DOHH2 (cell line): ENCODE data around the gene GRB2.

Experiments
- EZH2phosphoT487 ChIP-seq: fragments of 200-600 bp; sonication (generic); IDR thresholded peaks from 2 replicates; pipeline ENCODE4 v1.6.1; 2017; ENCODE audit warnings: borderline replicate concordance, mild to moderate bottlenecking, antibody characterized with exemption, low read length, moderate library complexity, mixed read lengths
- TF ChIP-seq, protein P1 (sequence below): fragments of 200-600 bp; sonication (generic); IDR thresholded peaks from one replicate; pipeline ENCODE4 v1.5.1; 2014; ENCODE audit warnings: antibody characterized with exemption, mild to moderate bottlenecking, low read depth, low read length; ENCODE audit not compliant: poor library complexity, severe bottlenecking

DNA sequence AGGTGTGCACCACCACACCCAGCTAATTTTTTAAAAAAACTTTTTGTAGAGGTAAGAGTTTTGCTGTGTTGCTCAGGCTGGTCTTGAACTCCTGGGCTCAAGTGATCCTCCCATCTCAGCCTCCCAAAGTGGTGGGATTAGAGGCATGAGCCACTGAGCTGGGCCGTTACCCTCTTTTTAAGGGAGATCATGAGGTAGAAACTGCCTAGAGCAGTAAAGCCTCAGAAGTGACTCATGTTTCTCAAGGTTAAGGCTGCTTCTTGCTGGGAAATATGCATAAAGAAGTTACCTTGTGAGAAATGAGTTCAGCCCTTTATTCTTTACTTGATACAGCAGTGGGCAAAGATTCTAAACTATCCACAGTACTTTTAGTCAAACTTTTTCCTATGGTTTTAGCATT lies 38.2 kb downstream of the GRB2 start:
- TF ChIP-seq, protein P1, sequence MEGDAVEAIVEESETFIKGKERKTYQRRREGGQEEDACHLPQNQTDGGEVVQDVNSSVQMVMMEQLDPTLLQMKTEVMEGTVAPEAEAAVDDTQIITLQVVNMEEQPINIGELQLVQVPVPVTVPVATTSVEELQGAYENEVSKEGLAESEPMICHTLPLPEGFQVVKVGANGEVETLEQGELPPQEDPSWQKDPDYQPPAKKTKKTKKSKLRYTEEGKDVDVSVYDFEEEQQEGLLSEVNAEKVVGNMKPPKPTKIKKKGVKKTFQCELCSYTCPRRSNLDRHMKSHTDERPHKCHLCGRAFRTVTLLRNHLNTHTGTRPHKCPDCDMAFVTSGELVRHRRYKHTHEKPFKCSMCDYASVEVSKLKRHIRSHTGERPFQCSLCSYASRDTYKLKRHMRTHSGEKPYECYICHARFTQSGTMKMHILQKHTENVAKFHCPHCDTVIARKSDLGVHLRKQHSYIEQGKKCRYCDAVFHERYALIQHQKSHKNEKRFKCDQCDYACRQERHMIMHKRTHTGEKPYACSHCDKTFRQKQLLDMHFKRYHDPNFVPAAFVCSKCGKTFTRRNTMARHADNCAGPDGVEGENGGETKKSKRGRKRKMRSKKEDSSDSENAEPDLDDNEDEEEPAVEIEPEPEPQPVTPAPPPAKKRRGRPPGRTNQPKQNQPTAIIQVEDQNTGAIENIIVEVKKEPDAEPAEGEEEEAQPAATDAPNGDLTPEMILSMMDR, result no peak
- no peak for TF ChIP-seq EZH2phosphoT487
